A172 (cell line): ENCODE measurements around the gene ARSA. TPM values are rescaled to one million over a fixed set of nuclear protein-coding genes. Genes with fewer than 3 reads are reported as not detected.
"Not testable (repeated sequence)": the region's sequence is repeated elsewhere in the genome, so short reads cannot be mapped to it uniquely, and the experiment has no call there.

Source experiments
- DNase-seq: peaks from one replicate; pipeline ENCODE4 v3.0.0-alpha.2; 2015; ENCODE audit warnings: low spot score
- total RNA-seq: library from RNA; depleted of rRNA; stranded (reverse); fragments of >200 nt; shearing (Covaris generic); gene quantifications from 2 replicates; pipeline ENCODE4 v1.2.3, GENCODE V29; 2014

Gene ARSA
- total RNA-seq, 1 experiment from 2014 or later: 14.3 TPM

DNA sequence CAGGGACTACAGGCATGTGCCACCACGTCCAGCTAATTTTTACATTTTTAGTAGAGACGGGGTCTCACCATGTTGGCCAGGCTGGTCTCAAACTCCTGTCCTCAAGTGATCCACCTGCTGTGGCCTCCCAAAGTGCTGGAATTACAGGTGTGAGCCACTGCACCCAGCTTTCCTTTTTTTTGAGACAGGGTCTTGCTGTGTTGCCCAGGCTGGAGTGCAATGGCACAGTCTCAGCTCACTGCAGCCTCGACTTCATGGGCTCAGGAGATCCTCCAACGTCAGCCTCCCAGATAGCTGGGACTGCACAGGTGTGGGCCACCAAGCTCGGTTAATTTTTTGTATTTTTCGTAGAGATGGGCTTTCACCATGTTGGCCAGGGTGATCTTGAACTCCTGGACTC is 26.7 kb upstream of the ARSA start:
- not testable (repeated sequence) for DNase-seq

- DNase-seq: no peak
These were observed 25.3 kb upstream of the ARSA start for GRCh38 chr22:50653256-50653655.

DNA sequence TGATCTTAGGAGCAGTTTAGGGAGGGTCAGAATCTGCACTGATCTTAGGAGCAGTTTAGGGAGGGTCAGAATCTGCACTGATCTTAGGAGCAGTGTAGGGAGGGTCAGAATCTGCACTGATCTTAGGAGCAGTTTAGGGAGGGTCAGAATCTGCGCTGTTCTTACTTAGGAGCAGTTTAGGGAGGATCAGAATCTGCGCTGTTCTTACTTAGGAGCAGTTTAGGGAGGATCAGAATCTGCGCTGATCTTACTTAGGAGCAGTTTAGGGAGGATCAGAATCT is 15.8 kb upstream of the ARSA start:
- not testable (repeated sequence) for DNase-seq

- not testable (repeated sequence) for DNase-seq
These were observed 15.3 kb upstream of the ARSA start for GRCh38 chr22:50643021-50643820.

DNA sequence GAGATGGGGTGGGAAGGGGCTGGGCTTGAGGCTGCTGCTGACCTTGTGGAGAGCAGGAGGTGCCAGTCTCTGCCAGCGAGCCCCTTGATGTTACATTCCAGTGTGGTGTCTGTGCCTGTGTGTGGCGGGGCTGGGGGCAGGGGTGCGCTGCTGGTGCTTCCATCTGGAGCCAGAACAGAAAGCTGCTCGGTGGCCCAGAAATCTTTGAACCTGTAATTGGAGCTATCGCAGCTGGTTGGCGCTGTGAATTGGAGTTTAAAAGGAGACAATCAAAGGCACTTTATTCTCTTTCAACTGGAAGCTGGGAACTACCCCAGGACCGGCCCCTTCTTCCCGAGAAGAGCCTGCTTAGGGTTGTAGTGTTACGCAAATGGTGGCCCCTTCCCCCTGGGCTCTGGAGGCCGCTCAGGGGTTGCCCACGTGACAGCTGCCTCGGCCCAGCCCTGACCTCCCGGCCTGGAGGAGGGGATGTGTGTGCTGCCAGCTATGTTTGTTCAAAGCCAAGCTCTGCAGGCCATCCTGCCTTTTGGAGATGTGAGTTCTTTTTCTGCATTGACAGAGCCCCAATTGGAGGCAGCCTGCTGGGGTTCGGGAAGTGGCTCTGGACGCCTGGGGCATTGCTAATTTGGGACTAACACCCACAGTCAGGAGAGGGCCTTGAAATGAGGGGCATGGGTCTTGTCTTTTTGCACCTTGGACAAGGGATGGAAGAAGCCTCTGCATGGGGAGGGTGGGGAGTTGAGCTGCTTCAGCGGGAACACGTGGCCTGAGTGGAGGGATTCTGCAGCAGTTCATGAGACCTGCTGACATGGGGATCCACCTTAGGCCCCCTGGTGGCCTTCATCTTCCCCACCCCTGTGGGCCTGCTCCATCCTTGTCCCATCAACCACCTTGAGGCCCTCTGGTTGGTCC is 14.0 kb upstream of the ARSA start:
- DNase-seq: no peak

GRCh38 chr22:50640857-50641647 is 13.1 kb upstream of the ARSA start:
- DNase-seq: no peak

- DNase-seq: not testable (repeated sequence)
These were observed 12.3 kb upstream of the ARSA start for GRCh38 chr22:50640296-50640695.

DNA sequence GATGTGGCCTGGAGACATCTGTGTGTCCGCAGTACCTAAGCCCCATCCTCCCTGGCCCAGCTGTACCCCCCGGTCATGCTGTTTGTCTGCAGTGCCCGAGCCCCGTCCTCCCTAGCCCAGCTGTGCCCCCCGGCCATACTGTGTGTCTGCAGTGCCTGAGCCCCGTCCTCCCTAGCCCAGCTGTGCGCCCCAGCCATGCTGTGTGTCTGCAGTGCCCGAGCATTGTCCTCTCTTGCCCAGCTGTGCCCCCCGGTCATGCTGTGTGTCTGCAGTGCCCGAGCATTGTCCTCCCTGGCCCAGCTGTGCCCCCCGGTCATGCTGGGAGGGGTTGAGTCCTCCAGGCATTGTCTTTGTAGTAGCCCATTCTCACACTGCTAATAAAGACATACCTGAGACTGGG is 7.6 kb upstream of the ARSA start:
- DNase-seq: no peak

GRCh38 chr22:50633771-50634170 is 5.8 kb upstream of the ARSA start:
- no peak for DNase-seq

DNA sequence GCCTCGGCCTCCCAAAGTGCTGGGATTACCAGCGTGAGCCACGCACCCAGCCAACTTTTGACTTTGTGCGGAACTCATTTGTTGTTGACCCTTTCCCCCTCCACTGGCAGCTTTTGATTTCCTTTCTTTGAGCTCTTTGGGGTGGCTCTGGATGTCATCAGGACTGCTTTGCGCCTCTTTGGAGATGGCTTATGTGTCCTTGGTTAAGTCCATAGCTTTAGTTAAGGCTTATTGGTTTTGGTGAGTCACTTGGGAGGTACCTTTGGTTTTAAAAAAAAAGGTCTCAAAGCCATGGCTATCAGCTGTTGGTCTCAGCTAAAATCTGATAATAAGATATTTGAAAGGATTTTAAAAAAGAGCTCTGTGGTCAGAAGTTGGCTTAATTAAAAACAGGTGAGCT is 5.1 kb upstream of the ARSA start:
- DNase-seq: no peak

DNA sequence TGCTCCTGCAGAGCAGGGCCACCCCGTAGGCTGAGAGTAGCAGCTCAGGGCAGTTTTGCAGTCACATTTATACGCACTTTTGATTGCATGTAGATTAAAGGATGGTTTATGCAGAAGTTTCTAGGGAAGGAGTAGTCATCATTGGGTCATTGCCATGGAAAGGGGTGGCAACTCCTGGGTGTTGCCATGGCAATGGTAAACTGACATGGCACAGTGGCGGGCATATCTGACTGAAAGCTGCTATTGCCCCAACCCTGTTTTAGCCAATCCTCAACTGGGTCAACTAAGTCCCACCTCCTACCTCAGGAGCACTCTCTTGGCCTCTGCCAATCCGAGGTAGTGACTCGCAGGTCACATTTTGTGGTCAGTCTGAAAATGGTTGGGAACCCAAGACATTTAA is 2.4 kb upstream of the ARSA start:
- DNase-seq: peak; percentile 46

DNA sequence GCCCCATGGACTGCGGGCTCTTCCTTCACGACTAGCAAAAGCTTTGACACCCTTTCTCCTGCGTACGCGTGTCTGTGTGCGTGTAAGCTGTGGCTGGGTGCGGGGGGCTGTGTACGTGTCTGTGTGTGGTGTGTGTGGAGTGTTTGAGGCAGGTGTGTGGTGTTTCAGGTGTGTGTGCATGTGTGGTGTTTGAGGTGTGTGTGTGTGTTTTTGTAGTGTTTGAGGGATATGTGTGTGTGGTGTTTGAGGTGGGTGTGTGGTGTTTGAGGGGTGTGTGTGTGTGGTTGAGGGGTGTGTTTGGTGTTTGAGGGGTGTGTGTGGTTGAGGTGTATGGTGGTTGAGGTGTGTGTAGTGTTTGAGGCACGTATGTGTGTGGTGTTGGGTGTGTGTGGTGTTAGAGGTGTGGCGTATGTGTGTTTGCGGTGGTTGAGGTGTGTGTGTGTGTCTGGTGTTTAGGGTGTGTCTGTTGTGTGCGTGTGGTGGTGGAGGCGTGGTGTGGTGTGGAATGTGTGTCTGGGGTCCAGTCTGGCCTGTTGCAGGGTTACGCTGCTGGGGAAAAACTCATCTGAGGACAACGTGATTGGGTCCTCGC is 687 bp upstream of the ARSA start:
- DNase-seq: no peak

DNA sequence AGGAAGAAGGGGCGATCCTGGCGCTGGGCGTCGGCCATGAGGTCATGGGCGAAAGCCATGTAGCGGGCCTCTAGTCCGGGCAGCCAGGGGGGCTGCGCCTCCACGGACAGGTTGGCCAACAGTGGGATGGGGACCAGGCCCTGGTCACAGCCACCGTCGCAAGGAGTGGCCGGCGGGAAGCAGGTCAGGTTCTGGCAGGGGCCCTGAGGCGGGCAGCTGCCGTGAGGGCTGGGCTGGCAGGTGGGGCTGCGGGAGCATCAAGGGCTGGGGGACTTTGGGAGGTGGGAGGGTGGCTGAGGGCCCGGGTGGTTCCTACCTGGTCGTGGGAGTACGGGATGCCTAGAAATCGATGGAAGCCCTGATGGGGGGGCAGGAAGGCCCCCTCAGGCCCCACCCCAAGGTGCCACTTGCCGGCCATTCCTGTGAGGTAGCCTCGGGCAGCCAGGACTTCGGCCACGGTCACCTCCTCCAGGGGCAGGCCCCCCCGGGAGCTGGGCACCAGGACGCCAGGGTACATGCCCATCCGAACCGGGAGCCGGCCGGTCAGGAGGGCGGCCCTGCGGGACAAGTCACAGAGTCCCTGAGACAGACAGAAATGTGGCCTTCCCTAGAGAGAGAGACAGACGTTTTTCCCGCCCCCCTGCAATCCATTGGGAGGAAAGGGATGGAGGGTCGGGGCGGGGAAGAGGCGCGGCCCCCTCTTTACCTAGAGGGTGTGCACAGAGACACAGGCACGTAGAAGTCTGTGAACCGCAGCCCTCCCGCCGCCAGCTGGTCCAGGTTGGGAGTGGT is 906 bp downstream of the ARSA start:
- no peak for DNase-seq

DNA sequence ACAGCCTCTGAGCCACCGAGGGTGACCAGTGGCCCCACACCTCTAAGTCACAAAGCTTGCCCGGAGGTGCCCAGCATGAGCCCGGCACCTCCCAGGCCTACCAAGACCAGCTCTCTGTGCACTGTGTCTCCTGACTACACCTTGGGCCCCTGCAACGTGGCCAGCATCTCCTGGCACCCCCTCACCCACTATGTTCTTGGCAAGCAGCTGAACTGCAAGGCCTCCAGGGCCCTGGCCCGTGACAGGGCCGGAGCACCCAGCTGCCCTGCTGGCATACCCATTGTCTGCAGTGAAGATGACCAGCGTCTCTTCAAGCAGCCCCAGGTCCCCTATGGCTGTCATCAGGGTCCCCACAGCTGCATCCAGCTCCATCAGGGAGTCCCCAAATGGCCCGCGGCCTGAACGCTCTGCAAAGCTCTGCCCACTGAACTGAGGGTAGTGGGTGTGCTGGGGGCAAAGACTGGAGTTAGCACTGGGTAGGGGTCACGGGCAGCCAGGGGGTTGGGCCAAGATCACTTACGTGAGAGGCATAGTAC is 1.6 kb downstream of the ARSA start:
- DNase-seq: no peak

DNA sequence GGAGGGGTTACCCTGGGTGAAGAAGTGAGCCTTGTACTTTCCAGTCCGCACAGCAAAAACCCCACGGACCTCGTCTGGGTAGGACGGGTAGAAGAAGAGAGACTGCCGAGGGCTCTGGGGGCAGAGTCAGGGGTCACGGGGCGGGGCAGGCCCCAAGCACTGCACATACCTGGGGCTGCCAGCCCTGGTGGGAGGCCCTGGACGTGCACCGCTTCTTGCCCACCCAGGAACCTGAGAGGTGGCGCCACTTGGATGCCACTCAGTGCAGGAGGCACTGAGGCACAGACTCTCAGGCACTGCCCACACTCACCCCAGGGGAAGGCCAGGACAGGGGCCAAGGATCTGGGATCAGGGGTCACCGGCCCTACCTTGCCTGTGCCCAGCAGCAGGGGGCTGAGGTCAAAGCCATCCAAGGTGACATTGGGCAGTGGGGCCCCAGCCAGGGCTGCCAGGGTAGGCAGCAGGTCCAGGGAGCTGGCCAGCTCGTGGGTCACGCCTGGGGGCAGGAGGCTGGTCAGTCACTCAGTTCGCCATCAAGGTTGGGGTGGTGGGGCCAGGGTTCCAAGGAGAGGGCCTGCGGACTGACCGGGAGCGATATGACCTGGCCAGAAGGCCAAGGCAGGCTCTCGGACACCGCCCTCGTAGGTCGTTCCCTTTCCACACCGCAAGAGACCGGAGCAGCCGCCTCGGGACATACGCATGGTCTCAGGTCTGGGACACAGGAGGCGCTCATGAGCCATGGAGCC is 2.2 kb downstream of the ARSA start:
- no peak for DNase-seq

DNA sequence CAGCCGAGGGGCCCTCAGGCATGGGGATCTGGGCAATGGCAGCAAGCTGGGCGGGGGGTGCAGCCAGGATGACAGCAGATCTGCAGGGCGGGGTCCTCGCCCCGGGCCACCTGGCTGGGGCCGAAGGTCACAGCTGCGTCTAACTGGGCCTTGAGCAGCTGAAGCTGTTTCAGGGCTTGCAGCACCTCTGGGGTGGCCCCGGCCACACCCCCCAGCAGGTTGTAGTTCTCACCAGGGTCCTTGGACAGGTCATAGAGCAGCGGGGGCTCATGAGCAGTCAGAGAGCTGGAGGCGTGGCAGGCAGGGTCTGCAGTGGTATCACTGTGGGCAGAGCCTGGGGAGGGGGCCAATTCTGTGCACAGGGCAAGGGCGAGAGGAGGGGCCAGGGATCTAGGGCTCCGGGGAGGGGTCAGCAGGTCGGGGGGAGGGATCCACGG is 2.8 kb downstream of the ARSA start:
- no peak for DNase-seq

DNA sequence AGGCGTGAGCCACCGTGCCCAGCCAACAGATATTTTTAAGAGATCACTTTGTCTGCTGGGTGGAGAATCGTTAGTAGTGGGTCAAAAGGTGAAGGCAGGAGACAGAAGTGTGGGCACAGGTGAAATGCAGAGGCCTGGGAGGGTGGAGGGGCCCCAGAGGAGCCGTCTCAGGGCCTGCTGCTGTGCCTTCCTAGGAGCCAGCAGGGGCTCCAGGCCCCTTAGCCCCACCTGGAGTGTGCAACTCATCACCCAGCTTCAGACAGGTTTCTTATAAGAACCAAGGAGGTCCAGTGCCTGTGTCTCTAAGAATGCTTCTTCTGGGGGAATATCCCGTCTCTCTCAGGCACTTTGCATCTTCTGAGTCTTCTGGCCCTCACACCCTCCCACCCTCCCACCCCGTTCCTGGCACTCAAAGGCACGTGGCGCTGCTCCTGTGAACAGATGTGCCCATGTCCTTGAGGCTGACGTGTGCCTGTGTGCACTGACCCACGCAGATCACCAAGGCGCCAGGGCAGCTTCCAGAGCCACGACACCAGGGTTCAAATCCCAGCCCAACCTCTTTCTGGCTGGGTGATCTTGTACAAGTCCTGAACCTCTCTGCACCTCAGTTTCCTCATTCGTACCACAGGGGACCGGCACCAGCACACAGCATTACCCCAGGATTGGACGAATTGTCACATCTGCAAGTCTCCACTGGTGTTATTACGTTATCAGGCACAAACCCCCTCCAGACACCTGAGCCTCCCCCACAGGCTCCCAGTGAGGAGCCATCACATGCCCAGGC is 3.4 kb downstream of the ARSA start:
- no peak for DNase-seq

GRCh38 chr22:50622723-50623327 is 5.1 kb downstream of the ARSA start:
- no peak for DNase-seq
